Ovary (tissue), 9 donors: Measurements from ENCODE around the gene SOX6. TPM values are rescaled to one million over a fixed set of nuclear protein-coding genes. Genes with fewer than 3 reads are reported as not detected.

Experiments used
- DNase-seq, 5 donors: peaks; one replicate each; pipeline ENCODE4 v3.0.0-alpha.2; 2019 to 2020
- H3K27ac ChIP-seq, 2 donors: fragments of 200-600 bp; one replicate each; pipeline versions ENCODE4 v1.5.1 to v1.8.0; 2019 to 2022
- H3K27me3 ChIP-seq: fragments of 200-600 bp; one replicate; pipeline ENCODE4 v1.8.0; 2022
- H3K36me3 ChIP-seq: fragments of 200-600 bp; sonication (generic); one replicate; pipeline ENCODE4 v1.5.1; 2019
- H3K4me1 ChIP-seq: one replicate; pipeline ENCODE4 v1.8.1; 2013; ENCODE audit warnings: mild to moderate bottlenecking, moderate library complexity; ENCODE audit not compliant: insufficient read depth
- H3K4me3 ChIP-seq: fragments of 200-600 bp; sonication (generic); one replicate; pipeline ENCODE4 v1.5.1; 2017
- H3K9me3 ChIP-seq, 2 donors: fragments of 200-600 bp in 1 of 2; sonication (generic) in 1 of 2; one replicate each; pipeline versions ENCODE4 v1.5.1 to v1.8.1; 2013 to 2019; ENCODE audit warnings: mild to moderate bottlenecking in 1 of 2, moderate library complexity in 1 of 2
- CTCF ChIP-seq, 3 donors: fragments of 450-650 bp in 2 of 3; fragments of 200-600 bp in 1 of 3; IDR thresholded peaks; one replicate each; pipeline versions ENCODE4 v1.5.1 to v1.8.0; 2016 to 2022; ENCODE audit warnings: antibody characterized with exemption in 3 of 3, mild to moderate bottlenecking in 1 of 3
- EP300 ChIP-seq: sonication (generic); formaldehyde crosslinking; IDR thresholded peaks from one replicate; pipeline ENCODE4 v1.6.1; 2017; ENCODE audit warnings: antibody characterized with exemption
- POLR2A ChIP-seq: fragments of 450-650 bp; IDR thresholded peaks from one replicate; pipeline ENCODE4 v1.6.1; 2017; ENCODE audit warnings: antibody characterized with exemption, mild to moderate bottlenecking, moderate library complexity
- WGBS, 3 donors: extraction: QIAGEN DNeasy Blood & Tissue Kit in 1 of 3; methylation state at CpG; one replicate each; pipeline versions ENCODE4 v1.1.5 to v1.1.7; 2013 to 2017; 5-methylcytosine and 5-hydroxymethylcytosine counted together
- intact Hi-C, 4 donors: fragments of 100-400 bp; cut with DNase I; formaldehyde crosslinking; loops; one replicate each; pipeline versions ENCODE4 v1.11.0 to v1.15.1; 2022 to 2023
- polyA plus RNA-seq, 2 donors: library from polyadenylated mRNA; stranded (reverse); fragments of 200-250 nt in 1 of 2; fragments of 350-450 nt in 1 of 2; fragmentation: Illumina TruSeq in 1 of 2; extraction: RNeasy Lipid Tissue Mini Kit (QIAGEN cat#74804) in 1 of 2; gene quantifications; one replicate each; pipeline ENCODE4 v1.2.3, GENCODE V29; 2013 to 2014
- total RNA-seq, 7 donors: library from RNA; depleted of rRNA in 2 of 7; stranded (reverse); fragments of >200 nt in 2 of 7; fragmentation: NEBNext Ultra II Directional in 3 of 7; extraction: Animal tissue kit (Norgen Biotek cat#: 25700) in 3 of 7; gene quantifications; one replicate each; pipeline versions ENCODE4 v1.1.0 to v1.2.4, GENCODE V29; 2016 to 2023
- donor health status: DM: no; HTN: no; CAD: no; lungs with moderate emphysema.
- donor health status: DM: no; HTN: no; CAD: no.
- donor health status: Bipolar disorder and iron deficiency.
- donor health status: DM: yes; HTN: yes; CAD: no.
- donor health status: DM: no; HTN: no; CAD: no.
- donor health status: DM: yes; HTN: yes; CAD: no.

The SOX6 gene
- total and polyA plus RNA-seq, 9 donors = 0.61 to 29.4 (median 4.7) TPM

DNA sequence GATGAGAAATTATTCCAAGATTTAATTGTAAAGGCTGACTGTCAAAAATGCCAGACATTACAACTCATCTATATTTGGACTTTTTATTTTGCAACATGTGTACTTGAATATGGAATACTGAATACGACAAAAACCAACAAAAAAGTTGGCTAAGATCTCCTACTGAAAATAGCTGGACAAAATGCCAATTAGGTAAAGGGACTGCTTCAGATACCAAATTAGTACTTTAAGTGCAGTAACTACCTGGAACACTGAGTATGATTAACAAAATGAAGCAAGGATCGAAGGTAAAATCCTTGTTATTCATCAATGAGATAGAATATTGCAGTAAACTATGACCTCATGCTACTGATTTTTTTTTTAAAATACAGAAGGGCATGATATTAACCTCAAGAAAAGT is 173.8 kb downstream of the SOX6 start:
- H3K4me3 ChIP-seq = no peak overlapping the region
- DNase-seq = no peak
- H3K27me3 ChIP-seq = no peaks in the 10 kb centered on the region
- H3K9me3 ChIP-seq = no peaks in the 10 kb centered on the region
- no peaks in the 10 kb centered on the region for H3K36me3 ChIP-seq
- H3K27ac ChIP-seq = no peak overlapping the region
- no peak for TF ChIP-seq CTCF (IDR thresholded peaks at IDR 0.05)
- no peak for TF ChIP-seq POLR2A
- no peak for TF ChIP-seq EP300
- 71 to 84% (median 73%) methylated on average over 2 of the region's 2 CpGs for WGBS, 3 donors
- intact Hi-C loops = no loop called here
- no peaks in the 10 kb centered on the region for H3K4me1 ChIP-seq

- Histone ChIP-seq H3K9me3 (no peaks in the 10 kb centered on the region), H3K36me3 (no peaks in the 10 kb centered on the region), H3K4me1 (no peaks in the 10 kb centered on the region), H3K27ac (no peak overlapping the region), H3K27me3 (no peaks in the 10 kb centered on the region), H3K4me3 (no peak overlapping the region)
- TF ChIP-seq CTCF (IDR thresholded peaks at IDR 0.05) = no peak
- TF ChIP-seq EP300 = no peak
- no peak for TF ChIP-seq POLR2A
- intact Hi-C loops = no loop called here
- 80 to 89% (median 88%) methylated on average over 1 of the region's 1 CpG for WGBS, 3 donors
- DNase-seq = no peak
These were observed 175.5 kb downstream of the SOX6 start for GRCh38 chr11:16180868-16181267.

- Histone ChIP-seq H3K4me1 (no peaks in the 10 kb centered on the region), H3K4me3 (no peak overlapping the region), H3K27ac (no peak overlapping the region), H3K9me3 (no peaks in the 10 kb centered on the region), H3K27me3 (no peaks in the 10 kb centered on the region), H3K36me3 (no peaks in the 10 kb centered on the region)
- no peak for DNase-seq
- WGBS, 3 donors = 76 to 92% (median 86%) methylated on average over 3 of the region's 3 CpGs
- TF ChIP-seq EP300 = no peak
- intact Hi-C loops = no loop called here
These were observed 176.7 kb downstream of the SOX6 start for GRCh38 chr11:16179676-16180075.

GRCh38 chr11:16178273-16178672 is 178.1 kb downstream of the SOX6 start:
- Histone ChIP-seq H3K27me3 (no peaks in the 10 kb centered on the region), H3K36me3 (no peaks in the 10 kb centered on the region), H3K9me3 (no peaks in the 10 kb centered on the region), H3K4me3 (no peak overlapping the region), H3K27ac (no peak overlapping the region), H3K4me1 (no peaks in the 10 kb centered on the region)
- WGBS, 3 donors = 93 to 96% (median 94%) methylated on average over 1 of the region's 1 CpG
- no peak for TF ChIP-seq EP300
- no peak for TF ChIP-seq POLR2A
- TF ChIP-seq CTCF (IDR thresholded peaks at IDR 0.05) = no peak
- intact Hi-C loops = no loop called here
- no peak for DNase-seq

GRCh38 chr11:16177688-16178087 is 178.7 kb downstream of the SOX6 start:
- no peak for TF ChIP-seq CTCF (IDR thresholded peaks at IDR 0.05)
- TF ChIP-seq POLR2A = no peak
- no peak for TF ChIP-seq EP300

More at GRCh38 chr11:16177688-16178087, 178.7 kb downstream of the SOX6 start:
- no peak overlapping the region for H3K27ac ChIP-seq
- no peaks in the 10 kb centered on the region for H3K27me3 ChIP-seq
- intact Hi-C loops = no loop called here
- no peak overlapping the region for H3K4me3 ChIP-seq
- no peaks in the 10 kb centered on the region for H3K9me3 ChIP-seq
- H3K4me1 ChIP-seq = no peaks in the 10 kb centered on the region
- no peak for DNase-seq
- WGBS, 3 donors = 82 to 88% (median 86%) methylated on average over 3 of the region's 3 CpGs
- no peaks in the 10 kb centered on the region for H3K36me3 ChIP-seq
